ENCODE data around the gene HYLS1.
A peak's percentile ranks its signal among the peaks of the same experiment; 100 is the strongest.
"Not testable (repeated sequence)": the region's sequence is repeated elsewhere in the genome, so short reads cannot be mapped to it uniquely, and the experiment has no call there.

HYLS1 gene

DNA sequence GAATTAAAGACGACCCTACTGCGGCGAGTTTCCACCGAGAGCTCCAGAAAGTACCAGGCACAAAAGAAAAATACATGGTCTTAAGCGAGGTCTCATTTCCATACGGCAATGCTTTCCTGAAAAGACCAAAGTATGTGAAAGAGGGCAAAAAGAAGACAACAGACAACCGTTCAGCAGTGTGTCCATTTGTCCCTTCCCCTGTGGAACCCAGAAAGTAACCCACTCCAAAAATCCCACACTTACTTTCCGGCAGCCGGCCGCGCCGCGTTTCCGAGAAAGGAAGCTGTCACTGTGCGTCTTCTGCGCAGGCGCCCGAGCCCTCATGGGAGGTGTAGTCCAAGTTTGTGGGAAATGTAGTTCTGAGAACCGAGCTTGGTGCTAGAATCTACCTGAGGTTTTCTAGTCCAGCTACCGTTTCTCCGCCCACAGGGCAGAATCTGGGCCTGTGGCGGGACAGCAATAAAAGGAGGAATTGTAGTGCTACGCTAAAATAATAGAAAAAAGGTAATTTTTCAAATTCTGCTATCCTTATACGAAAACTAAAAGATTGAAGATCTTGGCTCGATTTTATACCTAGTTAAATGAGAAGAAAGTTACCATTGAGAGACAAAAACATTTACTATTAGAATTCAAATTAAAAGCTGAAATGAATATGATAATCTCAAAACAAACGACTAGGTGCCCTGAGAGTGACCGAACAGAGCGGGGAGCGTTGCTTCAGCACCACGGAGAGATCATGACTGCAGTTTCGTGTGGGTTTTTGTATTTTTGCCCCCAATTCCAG lies 15.7 kb downstream of the HYLS1 start, which contains the start of gene PUS3:
TSS of gene PUS3 (minus strand) at position 280 of the 784 bp plus-strand sequence. CDS start 6,922 bp downstream, outside the sequence.
- DNase-seq (ENCODE audit: low spot score) = peak; percentile 87

- no peak for DNase-seq (ENCODE audit: low spot score)
These were observed 16.5 kb downstream of the HYLS1 start, which contains the start of gene DDX25 for GRCh38 chr11:125903711-125904659. Gene DDX25, plus strand, starts transcription at chr11:125904508. Its CDS starts 10 bp downstream, at chr11:125904518.

DNA sequence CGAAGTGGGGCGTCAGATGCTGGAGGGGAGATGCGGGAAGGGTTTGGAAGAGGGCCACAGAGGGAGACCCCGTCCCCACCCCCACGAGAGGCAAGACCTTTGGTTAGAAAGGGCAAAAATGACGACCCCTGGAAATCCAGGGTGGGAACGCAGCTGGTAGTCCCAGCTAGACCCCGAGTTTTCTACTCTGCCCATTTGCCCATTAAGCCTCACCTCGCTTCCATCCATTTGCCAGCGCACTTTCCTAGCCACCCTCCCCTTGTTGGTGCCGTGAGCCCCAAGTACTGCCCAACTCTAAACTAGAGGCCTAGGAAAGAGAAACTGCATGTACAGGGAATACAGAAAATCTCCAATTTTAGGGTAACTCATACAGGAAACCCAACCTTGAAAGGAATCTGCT lies 17.2 kb downstream of the HYLS1 start:
- DNase-seq (ENCODE audit: low spot score) = no peak

GRCh38 chr11:125910226-125910849 lies 22.9 kb downstream of the HYLS1 start:
- DNase-seq (ENCODE audit: low spot score) = no peak

DNA sequence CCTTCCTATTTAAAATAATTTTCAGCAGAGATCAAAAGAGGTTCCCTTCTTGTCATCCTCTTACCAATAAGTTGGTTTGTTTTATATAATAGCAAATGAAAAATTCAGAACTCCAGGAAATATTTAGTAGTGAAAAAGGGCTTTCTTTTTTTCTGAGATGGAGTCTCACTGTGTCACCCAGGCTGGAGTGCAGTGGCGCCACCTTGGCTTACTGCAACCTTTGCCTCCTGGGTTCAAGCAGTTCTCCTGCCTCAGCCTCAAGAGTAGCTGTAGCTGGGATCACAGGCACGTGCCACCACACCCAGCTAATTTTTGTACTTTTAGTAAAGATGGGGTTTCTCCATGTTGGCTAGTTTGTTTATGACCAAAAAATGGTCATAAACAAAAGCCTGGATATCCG lies 27.1 kb downstream of the HYLS1 start:
- not testable (repeated sequence) for DNase-seq (ENCODE audit: low spot score)

DNA sequence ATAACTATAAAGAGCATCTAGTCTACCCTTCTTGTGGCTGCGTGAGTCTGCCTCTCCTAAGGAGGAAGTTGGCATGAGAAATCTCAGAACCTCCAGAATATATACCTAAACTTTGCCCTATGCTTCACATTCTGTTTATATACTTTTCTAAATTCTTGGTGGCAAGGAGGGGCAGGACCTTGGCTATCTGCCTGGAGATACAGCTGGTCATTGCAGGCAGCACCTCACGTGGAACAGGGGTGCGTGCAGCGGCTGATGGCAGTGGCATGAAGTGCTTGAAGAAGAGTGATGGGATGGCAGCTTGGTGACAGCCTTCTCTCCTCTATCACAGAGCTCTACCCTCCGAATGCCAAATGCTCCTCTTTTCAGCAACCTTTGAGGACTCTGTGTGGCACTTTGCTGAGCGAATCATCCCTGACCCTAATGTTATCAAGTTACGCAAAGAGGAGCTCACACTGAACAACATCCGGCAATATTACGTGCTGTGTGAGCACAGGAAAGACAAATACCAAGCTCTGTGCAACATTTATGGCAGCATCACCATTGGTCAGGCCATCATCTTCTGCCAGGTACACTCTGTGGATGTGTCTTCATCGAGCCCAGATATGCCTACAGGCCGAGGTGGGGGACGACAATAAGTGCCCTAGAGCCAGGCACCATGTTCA lies 29.3 kb downstream of the HYLS1 start:
- no peak for DNase-seq (ENCODE audit: low spot score)

DNA sequence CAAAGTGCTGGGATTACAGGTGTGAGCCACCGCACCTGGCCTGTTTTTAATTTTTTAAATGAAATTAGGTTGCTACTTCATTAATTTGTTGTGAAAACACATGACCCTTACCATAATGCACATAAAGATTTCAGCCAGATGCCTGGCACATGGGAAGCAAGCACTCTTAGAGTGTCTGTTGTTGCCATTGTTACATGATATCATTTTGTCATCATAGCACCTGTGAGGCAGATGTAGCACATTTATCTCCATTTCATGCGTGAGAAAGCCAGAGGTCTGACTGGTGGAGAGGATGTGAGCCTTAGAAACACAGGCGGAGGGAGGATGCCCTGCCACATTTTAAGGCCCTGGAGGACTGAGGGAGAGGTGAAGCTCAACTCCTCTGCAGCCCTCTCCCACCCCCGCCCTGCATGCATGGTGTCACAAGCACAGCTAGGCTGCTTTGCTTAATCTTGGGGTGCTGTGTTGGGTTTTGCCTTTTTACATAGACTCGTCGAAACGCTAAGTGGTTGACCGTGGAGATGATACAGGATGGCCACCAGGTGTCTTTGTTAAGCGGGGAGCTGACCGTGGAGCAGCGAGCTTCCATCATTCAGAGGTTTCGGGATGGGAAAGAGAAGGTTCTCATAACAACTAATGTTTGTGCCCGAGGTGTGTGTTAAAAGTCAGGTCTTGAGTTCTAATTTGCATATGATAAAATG lies 30.8 kb downstream of the HYLS1 start:
- no peak for DNase-seq (ENCODE audit: low spot score)

DNA sequence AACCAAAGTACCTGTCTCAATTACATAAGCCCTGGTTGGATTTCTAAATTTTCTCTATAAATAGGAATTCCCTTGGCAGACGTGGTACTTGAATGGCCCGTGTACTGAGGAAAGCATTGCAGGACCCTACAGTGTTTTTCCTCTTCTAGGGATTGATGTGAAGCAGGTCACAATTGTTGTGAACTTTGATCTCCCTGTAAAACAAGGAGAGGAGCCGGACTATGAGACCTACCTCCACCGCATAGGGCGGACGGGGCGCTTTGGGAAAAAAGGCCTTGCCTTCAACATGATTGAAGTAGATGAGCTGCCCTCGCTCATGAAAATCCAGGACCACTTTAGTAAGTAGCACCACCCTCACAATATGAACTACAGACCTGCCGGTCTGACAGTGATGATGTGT lies 33.6 kb downstream of the HYLS1 start:
- DNase-seq (ENCODE audit: low spot score) = no peak

GRCh38 chr11:125922156-125922555 lies 34.7 kb downstream of the HYLS1 start:
- DNase-seq (ENCODE audit: low spot score) = no peak

DNA sequence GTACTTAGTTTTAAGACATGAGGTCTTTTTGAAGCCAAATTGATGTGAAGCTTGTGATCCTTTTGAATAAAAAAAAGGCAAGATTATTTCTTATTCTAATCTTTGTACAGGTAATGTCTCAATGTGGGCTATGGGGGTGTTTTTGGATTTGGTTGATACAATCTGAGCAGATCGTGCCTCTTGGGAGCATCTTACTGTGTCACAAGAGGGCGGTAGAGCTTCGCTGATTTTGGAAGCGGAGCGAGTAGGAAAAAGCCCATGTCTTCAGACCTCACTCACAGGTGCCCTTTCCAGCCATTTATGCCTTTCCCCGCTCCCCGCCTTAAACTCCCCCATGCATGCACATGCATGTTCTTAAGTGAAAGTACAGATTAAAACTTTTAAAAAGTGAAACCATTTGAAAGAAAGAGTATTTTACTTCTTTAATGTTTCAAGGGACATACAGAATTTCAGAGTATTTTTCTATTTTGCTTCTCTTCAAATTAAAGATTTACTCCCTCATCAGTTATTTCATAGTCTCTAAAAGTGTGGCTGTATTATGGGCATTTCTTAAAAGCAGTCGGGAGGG lies 35.6 kb downstream of the HYLS1 start:
- peak; percentile 65 for DNase-seq (ENCODE audit: low spot score)

DNA sequence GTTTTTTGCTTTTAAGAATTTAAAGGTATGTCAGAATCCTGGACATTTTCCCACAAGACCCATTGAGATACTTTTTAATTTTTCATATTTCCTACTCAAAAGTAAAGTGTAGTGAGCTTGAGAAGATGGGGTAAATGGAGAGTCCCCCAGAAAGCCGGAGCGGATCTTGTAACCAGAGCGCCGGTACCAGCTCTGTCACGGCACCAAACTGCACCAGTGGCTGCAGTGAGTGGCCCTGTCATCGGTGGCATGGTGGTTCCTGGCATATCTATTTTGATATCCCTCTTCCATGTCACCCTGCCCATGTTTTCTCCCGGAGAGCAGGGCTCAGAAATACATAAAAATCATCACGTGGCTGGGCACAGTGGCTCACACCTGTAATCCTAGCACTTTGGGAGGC lies 36.2 kb downstream of the HYLS1 start:
- no peak for DNase-seq (ENCODE audit: low spot score)

DNA sequence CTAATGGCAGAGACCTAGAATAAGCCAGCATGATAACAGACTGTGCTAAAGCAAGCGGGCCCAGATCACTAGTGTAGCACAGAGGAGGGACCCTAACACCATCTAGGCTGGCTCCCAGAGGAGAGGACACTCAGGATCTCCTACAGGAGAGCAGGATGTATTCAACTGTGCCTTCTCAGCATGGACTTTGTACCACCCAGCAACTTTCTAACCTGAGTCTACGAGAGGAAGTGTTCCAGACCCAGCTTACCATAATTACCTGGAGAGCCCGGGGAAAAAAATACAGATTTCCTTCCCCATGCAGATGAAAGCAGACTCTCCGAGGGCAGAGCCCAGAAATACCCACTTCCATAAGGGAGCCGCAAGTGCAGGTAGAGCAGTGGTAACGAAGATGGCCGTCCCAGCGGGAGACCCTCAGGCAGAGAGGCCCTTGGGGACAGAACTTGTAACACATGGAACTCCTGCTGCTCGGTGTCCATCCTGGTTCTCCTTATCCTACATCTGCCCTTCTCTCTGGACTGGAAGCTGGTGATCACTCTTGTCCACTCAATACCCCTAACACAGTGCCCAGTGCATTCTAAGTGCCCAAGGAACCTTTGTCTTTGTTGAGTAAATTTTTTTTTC lies 37.0 kb downstream of the HYLS1 start:
- DNase-seq (ENCODE audit: low spot score) = no peak

- no peak for DNase-seq (ENCODE audit: low spot score)
These were observed 37.8 kb downstream of the HYLS1 start for GRCh38 chr11:125925247-125925740.

GRCh38 chr11:125925804-125926203 lies 38.3 kb downstream of the HYLS1 start:
- DNase-seq (ENCODE audit: low spot score) = no peak

GRCh38 chr11:125926682-125927081 lies 39.2 kb downstream of the HYLS1 start:
- DNase-seq (ENCODE audit: low spot score) = no peak

DNA sequence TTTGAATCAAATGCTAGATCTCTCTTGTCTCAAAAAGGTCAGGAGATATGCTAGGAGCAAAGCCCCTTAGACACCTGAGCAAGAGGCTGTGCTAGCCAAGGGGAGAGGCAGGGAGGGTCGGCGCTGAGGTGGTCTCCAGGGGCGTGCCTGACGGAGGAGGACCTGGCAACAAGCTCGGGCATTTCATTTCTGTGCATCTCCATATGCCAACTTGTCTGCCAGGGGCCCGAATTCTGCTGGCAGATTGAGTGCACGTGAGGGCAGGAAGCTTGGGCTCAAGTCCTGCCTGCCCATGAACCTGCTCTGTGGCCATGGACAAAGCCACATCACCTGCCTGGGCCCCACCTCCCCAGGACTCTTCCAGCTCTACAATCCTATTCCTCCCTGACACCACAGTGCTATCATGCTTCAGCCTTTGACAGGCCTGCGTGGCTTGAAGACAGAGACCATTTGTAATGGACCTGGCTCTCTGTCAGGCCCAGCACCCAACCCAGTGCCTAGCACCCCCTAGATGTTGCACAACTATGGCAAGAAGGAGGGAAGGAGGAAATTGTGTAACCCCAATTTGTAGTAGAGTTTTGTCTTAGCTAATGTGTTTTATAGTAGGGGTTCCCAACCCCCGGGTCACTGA lies 42.1 kb downstream of the HYLS1 start:
- DNase-seq (ENCODE audit: low spot score) = no peak

DNA sequence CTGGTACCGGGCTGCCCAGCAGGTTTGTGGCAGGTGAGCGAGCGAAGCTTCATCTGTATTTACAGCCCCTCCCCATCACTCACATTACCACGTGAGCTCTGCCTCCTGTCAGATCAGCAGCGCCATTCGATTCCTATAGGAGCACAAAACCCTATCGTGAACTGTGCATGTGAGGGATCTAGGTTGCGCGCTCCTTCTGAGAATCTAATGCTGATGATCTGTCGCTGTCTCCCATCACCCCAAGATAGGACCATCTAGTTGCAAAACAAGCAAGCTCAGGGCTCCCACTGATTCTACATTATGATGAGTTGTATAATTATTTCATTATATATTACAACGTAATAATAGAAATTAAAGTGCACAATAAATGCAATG lies 42.6 kb downstream of the HYLS1 start:
- no peak for DNase-seq (ENCODE audit: low spot score)

DNA sequence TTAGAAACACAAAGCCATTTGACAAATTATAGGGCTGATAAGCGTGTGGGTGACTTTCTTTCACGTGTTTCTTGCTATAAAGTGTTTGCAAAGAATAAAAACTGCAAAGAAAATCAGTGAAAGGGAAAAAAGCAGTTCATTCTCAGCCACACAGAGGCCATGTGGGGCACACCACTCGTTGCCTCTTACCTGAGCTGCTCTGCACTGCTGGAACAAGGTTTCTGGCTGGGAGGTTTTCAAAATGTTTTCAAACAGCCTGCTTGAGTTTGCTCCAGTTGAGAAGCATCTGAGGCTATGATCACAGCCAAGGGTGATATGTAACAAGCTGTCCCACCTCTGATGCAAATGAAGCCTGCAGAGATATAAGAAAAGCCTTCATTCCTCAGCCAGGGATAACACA lies 43.6 kb downstream of the HYLS1 start:
- DNase-seq (ENCODE audit: low spot score) = no peak

- DNase-seq (ENCODE audit: low spot score) = no peak
These were observed 44.2 kb downstream of the HYLS1 start for GRCh38 chr11:125931668-125932067.

- no peak for DNase-seq (ENCODE audit: low spot score)
These were observed 44.8 kb downstream of the HYLS1 start for GRCh38 chr11:125932301-125932700.

All from HuH-7 (cell line).